HFF-Myc (cell line): ENCODE results near the gene PJA2.

Source experiments
- DNase-seq: peaks from one replicate; pipeline ENCODE4 v3.0.0-alpha.2; 2011; ENCODE audit warnings: low read depth; ENCODE audit errors: extremely low read depth
- H3K4me3 ChIP-seq: replicated peaks from 2 replicates; pipeline ENCODE4 v1.5.1; 2011; ENCODE audit warnings: low read depth, mild to moderate bottlenecking, control low read depth, low read length
- TF ChIP-seq, protein P1 (sequence below): IDR thresholded peaks from 2 replicates; pipeline ENCODE4 v1.5.1; 2012; ENCODE audit warnings: mild to moderate bottlenecking, low read depth, low read length, control low read depth; ENCODE audit errors: missing control alignments

PJA2 gene

DNA sequence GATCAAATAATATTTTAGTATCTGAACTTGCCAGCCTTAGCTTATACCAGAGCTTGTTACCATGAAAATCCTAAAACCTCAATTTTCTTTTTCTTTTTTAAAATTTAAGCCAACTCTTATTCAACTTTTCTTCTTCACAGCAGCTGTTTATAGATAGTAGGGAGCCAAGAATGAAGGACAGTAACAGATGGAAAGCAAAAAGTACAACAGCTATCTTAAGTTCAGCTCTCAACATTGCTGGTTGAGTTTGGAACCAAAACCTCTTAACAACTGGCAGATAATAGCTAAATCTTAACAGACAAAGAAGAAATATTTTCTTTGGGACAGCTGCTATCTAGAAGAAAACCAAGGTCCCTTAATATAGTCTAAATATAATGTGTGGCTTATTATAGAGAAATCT is 74.7 kb downstream of the PJA2 start:
- TF ChIP-seq, protein P1, sequence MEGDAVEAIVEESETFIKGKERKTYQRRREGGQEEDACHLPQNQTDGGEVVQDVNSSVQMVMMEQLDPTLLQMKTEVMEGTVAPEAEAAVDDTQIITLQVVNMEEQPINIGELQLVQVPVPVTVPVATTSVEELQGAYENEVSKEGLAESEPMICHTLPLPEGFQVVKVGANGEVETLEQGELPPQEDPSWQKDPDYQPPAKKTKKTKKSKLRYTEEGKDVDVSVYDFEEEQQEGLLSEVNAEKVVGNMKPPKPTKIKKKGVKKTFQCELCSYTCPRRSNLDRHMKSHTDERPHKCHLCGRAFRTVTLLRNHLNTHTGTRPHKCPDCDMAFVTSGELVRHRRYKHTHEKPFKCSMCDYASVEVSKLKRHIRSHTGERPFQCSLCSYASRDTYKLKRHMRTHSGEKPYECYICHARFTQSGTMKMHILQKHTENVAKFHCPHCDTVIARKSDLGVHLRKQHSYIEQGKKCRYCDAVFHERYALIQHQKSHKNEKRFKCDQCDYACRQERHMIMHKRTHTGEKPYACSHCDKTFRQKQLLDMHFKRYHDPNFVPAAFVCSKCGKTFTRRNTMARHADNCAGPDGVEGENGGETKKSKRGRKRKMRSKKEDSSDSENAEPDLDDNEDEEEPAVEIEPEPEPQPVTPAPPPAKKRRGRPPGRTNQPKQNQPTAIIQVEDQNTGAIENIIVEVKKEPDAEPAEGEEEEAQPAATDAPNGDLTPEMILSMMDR, result no peak
- no peak overlapping the region for H3K4me3 ChIP-seq
- DNase-seq, result no peak

DNA sequence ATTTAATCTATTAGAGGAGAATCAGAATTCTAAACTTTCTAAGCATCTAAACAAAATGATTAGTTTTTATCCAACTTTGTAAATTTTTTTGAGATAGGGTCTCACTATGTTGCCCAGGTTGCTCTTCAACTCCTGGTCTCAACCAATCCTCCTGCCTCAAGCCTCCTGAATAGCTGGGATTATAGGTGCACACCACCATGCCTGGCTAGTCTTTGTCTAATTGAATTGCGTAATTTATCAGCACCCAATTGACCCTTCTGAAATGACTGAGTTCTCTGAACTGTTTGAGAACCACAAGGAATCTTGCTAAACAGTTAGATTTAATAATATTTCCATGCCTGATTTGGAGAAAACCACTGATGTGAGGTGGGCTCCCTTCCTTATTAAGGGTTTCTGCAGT is 75.7 kb downstream of the PJA2 start:
- no peak overlapping the region for H3K4me3 ChIP-seq
- DNase-seq, result no peak
- TF ChIP-seq, protein P1, result no peak

DNA sequence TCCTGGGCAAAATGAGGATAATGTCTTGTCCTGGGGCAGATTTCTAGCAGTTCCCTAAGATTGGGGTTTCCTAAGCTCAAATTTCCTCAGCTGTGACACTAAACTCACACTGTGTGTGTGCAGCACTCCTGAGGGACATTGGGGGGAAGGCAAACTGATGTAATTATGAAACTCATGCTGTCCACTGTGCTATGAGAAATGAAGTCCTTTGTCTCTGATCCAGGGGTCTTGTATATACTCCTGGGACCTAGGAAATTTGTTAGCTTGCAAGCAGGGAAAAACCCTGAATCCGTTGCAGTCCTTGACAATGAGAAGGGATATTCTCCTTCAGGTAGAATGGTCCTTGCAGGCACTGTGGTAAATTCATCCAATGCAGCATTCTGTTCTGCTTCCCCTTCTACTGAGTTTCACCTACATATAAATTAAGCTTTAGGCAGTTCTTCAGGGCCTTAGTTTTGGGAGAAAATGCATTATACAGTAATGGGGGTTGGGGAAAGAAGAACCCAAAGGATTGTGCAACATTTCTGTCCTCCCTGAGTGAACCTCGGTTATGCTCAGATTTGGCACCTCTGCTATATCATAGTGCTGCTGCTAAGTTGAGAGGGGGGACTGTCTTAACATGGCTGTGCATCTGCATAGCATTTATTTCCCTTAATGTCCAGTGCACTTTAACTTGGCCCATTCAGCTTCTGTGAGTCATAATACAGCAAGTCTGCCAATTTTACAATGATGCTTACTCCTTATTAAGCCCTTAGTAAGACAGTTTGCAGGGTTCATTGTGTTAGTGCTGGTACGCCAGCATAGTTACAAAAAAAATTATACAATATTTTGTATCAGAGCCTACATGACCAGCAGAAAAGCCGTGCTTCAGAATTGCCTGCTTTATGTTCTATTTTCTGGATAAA is 80.2 kb downstream of the PJA2 start:
- no peak overlapping the region for H3K4me3 ChIP-seq
- DNase-seq, result no peak
- TF ChIP-seq, protein P1, result no peak

DNA sequence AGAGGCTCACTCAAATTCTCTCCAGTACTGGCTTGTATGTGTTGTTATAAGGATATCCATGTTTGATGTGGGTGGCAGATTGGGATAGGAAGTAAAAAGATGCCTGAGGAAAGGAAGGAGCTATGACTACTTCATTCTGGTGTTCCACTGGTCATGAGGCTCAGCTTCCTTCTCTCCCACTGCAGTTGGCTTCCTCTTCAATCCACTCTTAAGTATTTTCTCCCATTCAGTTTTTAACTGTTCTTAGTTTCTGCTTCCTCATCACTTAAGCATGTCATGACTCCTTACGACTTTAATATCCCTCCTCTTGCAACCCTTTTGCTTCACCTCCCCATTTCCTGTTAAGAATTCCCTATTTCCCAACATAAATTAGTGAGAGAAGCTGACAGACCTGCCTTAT is 81.1 kb downstream of the PJA2 start:
- TF ChIP-seq, protein P1, result no peak
- H3K4me3 ChIP-seq, result no peak overlapping the region
- DNase-seq, result no peak

DNA sequence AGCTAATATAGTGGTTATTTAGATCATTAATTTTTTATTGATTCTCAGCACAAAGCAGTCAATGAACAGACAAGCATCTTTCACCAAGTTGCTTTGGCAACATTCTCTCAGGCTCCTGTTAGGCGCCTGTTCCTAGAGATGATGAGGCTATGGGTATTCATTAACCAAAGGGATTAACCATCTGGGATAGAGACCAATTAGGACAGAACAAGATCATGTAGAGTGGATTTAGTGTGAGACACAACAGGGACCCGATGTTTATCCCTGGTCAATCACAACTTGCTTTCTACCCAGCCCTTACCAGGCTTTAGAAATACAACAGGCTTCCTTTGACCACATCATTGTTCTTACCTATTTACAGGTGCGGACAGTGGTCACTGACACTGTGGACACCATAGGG is 82.2 kb downstream of the PJA2 start:
- TF ChIP-seq, protein P1, result no peak
- no peak for DNase-seq
- no peak overlapping the region for H3K4me3 ChIP-seq

DNA sequence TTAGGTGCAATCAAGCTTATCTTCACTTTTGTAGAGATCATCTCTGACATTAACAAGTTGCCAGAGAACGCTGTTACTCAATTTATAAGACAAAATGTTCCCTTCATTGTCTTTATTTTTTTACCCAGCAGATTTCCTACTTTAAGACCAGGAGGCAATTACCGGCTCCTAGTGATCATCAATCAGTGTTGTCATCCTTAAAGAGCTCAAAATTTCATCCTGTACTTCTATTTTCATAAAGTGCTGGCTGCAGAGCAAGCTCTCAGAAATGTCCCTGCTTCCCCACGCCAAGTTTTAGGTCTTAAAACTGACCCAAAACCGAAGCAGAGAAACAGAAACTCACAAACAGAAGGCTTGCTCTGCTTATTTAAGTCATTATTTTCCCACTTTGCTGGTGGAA is 82.9 kb downstream of the PJA2 start:
- H3K4me3 ChIP-seq, result no peak overlapping the region
- DNase-seq, result no peak
- TF ChIP-seq, protein P1, result no peak

DNA sequence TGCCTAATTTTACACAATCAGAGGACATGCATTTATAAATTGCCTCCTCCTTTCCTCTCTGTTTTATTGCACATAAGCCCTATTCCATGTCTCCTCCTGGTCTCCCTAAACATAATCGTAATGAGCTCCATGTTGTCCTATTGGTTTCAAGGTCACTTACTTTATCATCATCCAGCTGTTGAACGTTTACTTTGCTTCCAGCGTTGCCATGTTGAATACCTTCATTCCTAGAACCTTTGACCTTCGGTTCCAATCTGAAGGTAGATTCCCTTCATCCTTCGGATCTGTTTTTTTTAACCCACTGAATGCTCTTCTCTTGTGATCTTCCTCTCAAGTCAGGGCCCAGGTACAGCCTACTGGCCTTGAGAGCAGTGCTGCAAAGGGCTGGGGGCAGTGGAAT is 84.3 kb downstream of the PJA2 start:
- TF ChIP-seq, protein P1, result no peak
- DNase-seq, result no peak
- H3K4me3 ChIP-seq, result no peak overlapping the region
